Measurements from ENCODE around the gene CCDC34. TPM values are rescaled to one million over a fixed set of nuclear protein-coding genes. Genes with fewer than 3 reads are reported as not detected.

CCDC34 gene
- total and polyA plus RNA-seq, 2 of the 8 experiments (the other 6 are each of a cell fraction or from before 2014, with no cell fraction given): 7.7 to 24.3 TPM

DNA sequence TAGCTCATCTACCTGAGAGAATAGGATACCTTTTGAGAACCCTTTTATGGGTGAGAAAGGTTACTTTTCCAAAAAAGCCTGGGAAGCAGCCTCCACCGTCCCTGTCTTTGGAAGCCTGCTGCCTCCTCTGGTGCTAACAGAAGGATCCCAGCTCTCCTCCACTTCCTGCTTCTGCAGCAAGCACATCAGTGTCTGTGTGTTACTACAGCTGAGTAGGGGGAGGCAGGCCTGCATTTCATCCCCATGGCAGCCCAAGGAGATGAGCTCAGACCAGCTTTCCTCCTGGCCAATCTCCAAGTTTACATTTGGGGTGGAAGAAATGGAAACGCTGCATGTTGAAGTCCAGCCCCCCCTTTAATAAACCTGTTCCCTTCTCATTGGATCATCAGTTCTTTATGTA is 7.4 kb upstream of the CCDC34 start (continued):
- TF ChIP-seq CHD7 (IDR thresholded peaks at IDR 0.05; ENCODE audit: insufficient replicate concordance, low read length) (no peak), TCF12 (IDR thresholded peaks at IDR 0.05; ENCODE audit: low read depth, low read length) (no peak), RBBP5 (IDR thresholded peaks at IDR 0.05; ENCODE audit: borderline replicate concordance, low read depth, low read length) (no peak), KDM5A (IDR thresholded peaks at IDR 0.05; ENCODE audit: low read length) (no peak)

All from H1 (cell line).